GM04504 (cell line): ENCODE measurements around the gene RELCH.

Experiments used
- DNase-seq: peaks from one replicate; pipeline ENCODE4 v3.0.0-alpha.2; 2012; ENCODE audit warnings: low read depth

The RELCH gene

GRCh38 chr18:62262061-62262460 lies 75.0 kb downstream of the RELCH start:
- no peak for DNase-seq

- DNase-seq, result no peak
Observed at GRCh38 chr18:62264984-62265383, 77.9 kb downstream of the RELCH start.

- DNase-seq, result no peak
Observed at GRCh38 chr18:62277045-62277444, 90.0 kb downstream of the RELCH start.

GRCh38 chr18:62279561-62279960 lies 92.5 kb downstream of the RELCH start:
- no peak for DNase-seq

- no peak for DNase-seq
Observed at GRCh38 chr18:62280058-62280457, 93.0 kb downstream of the RELCH start.

- DNase-seq, result no peak
Observed at GRCh38 chr18:62280786-62281185, 93.7 kb downstream of the RELCH start.

GRCh38 chr18:62281684-62282083 lies 94.6 kb downstream of the RELCH start:
- DNase-seq, result peak; percentile 69

GRCh38 chr18:62282188-62282629 lies 95.2 kb downstream of the RELCH start:
- peak; percentile 45 for DNase-seq

- no peak for DNase-seq
Observed at GRCh38 chr18:62284637-62285036, 97.6 kb downstream of the RELCH start.

GRCh38 chr18:62285281-62285680 lies 98.2 kb downstream of the RELCH start:
- no peak for DNase-seq

GRCh38 chr18:62287781-62288664 lies 101.0 kb downstream of the RELCH start:
- DNase-seq, result no peak

GRCh38 chr18:62288665-62289008 lies 101.6 kb downstream of the RELCH start:
- DNase-seq, result no peak

GRCh38 chr18:62289047-62289446 lies 102.0 kb downstream of the RELCH start:
- no peak for DNase-seq

GRCh38 chr18:62294073-62294472 lies 107.0 kb downstream of the RELCH start:
- no peak for DNase-seq

- DNase-seq, result no peak
Observed at GRCh38 chr18:62300359-62300963, 113.4 kb downstream of the RELCH start.

- no peak for DNase-seq
Observed at GRCh38 chr18:62301322-62301721, 114.3 kb downstream of the RELCH start.

- DNase-seq, result no peak
Observed at GRCh38 chr18:62312851-62313250, 125.8 kb downstream of the RELCH start.

- no peak for DNase-seq
Observed at GRCh38 chr18:62318228-62319180, 131.4 kb downstream of the RELCH start.

GRCh38 chr18:62321201-62321600 lies 134.1 kb downstream of the RELCH start:
- DNase-seq, result no peak

GRCh38 chr18:62323483-62324180 lies 136.6 kb downstream of the RELCH start:
- DNase-seq, result no peak

- DNase-seq, result no peak
Observed at GRCh38 chr18:62324181-62324828, 137.2 kb downstream of the RELCH start.
